Measurements from ENCODE around the gene ADAT3. TPM values are rescaled to one million over a fixed set of nuclear protein-coding genes. Genes with fewer than 3 reads are reported as not detected.

ADAT3 gene
- total RNA-seq, 4 donors from 2014 or later = 4.7 to 20.4 (median 11.1) TPM

- peaks cover 10 to 33% (median 18%) of the 10 kb centered on the region in 3 donors for H3K36me3 ChIP-seq
- H3K4me1 ChIP-seq = peaks cover 48 to 90% (median 49%) of the 10 kb centered on the region in 3 donors
- peak overlapping the region in 1 of 4 donors; percentile 57 for H3K27ac ChIP-seq
- no peak overlapping the region for H3K4me3 ChIP-seq
- WGBS, 2 donors = 93 to 96% methylated on average over 9 to 12 of the region's 13 CpGs
- TF ChIP-seq CTCF (IDR thresholded peaks at IDR 0.05) (no peak), POLR2A (IDR thresholded peaks at IDR 0.05) (no peak)
- intact Hi-C loops (cut with DNase I) = loop anchor here (10.0 kb wide), 1 partner anchor 164 kb away; no protein-coding TSS in a partner anchor
- no peaks in the 10 kb centered on the region for H3K27me3 ChIP-seq
- H3K9me3 ChIP-seq = no peaks in the 10 kb centered on the region
- no peak for DNase-seq
Measured at GRCh38 chr19:1911098-1911497, 5.9 kb downstream of the ADAT3 start.

- intact Hi-C loops (cut with DNase I) = loop anchor here (10.0 kb wide), 1 partner anchor 163 kb away; no protein-coding TSS in a partner anchor
- no peak overlapping the region for H3K4me3 ChIP-seq
- DNase-seq = no peak
- peaks cover 43 to 81% (median 47%) of the 10 kb centered on the region in 3 donors for H3K4me1 ChIP-seq
- peaks cover 10 to 41% (median 18%) of the 10 kb centered on the region in 3 donors for H3K36me3 ChIP-seq
- no peaks in the 10 kb centered on the region for H3K27me3 ChIP-seq
- TF ChIP-seq POLR2A (IDR thresholded peaks at IDR 0.05) = peak in 1 of 4 donors; percentile 9
- no peak for TF ChIP-seq CTCF (IDR thresholded peaks at IDR 0.05)
- WGBS, 2 donors = 79 to 100% methylated on average over 3 to 5 of the region's 37 CpGs
- no peaks in the 10 kb centered on the region for H3K9me3 ChIP-seq
- H3K27ac ChIP-seq = peak overlapping the region in 3 of 4 donors; percentile 3 to 57 (median 36)
Measured at GRCh38 chr19:1911995-1912394, 6.8 kb downstream of the ADAT3 start.

GRCh38 chr19:1912760-1913505 is 7.7 kb downstream of the ADAT3 start:
- no peak for DNase-seq
- H3K27ac ChIP-seq = peak overlapping the region in 2 of 4 donors; percentile 3 to 57
- H3K9me3 ChIP-seq = no peaks in the 10 kb centered on the region
- peaks cover 10 to 49% (median 22%) of the 10 kb centered on the region in 3 donors for H3K36me3 ChIP-seq
- TF ChIP-seq CTCF (IDR thresholded peaks at IDR 0.05) (no peak), POLR2A (IDR thresholded peaks at IDR 0.05) (no peak)
- H3K4me1 ChIP-seq = peaks cover 36 to 72% (median 39%) of the 10 kb centered on the region in 3 donors
- intact Hi-C loops (cut with DNase I) = loop anchor here (10.0 kb wide), 1 partner anchor 162 kb away; no protein-coding TSS in a partner anchor
- H3K4me3 ChIP-seq = no peak overlapping the region
- 93 to 97% methylated on average over 3 to 60 of the region's 77 CpGs for WGBS, 2 donors
- H3K27me3 ChIP-seq = no peaks in the 10 kb centered on the region

GRCh38 chr19:1913781-1914577 is 8.8 kb downstream of the ADAT3 start:
- H3K27me3 ChIP-seq = no peaks in the 10 kb centered on the region
- no peak for DNase-seq
- no peaks in the 10 kb centered on the region for H3K9me3 ChIP-seq
- intact Hi-C loops (cut with DNase I) = loop anchor here (10.0 kb wide), 1 partner anchor 161 kb away; no protein-coding TSS in a partner anchor
- no peak for TF ChIP-seq CTCF (IDR thresholded peaks at IDR 0.05)
- TF ChIP-seq POLR2A (IDR thresholded peaks at IDR 0.05) = no peak
- H3K27ac ChIP-seq = peak overlapping the region in 3 of 4 donors; percentile 47 to 64 (median 55)
- peaks cover 27 to 61% (median 32%) of the 10 kb centered on the region in 3 donors for H3K4me1 ChIP-seq
- H3K4me3 ChIP-seq = no peak overlapping the region
- H3K36me3 ChIP-seq = peaks cover 10 to 59% (median 30%) of the 10 kb centered on the region in 3 donors
- 33 to 40% methylated on average over 3 of the region's 23 CpGs for WGBS, 2 donors

All from esophagus squamous epithelium (tissue), 5 donors.